Stimulated activated CD4-positive, alpha-beta T cell treated with anti-CD3 and anti-CD28 coated beads, Interleukin-15, amount 100 ng/mL, for 24 hours (primary cell): ENCODE data around the gene C1S.
"Not testable (repeated sequence)": the region's sequence is repeated elsewhere in the genome, so short reads cannot be mapped to it uniquely, and the experiment has no call there.

Experiments used
- DNase-seq: peaks from one replicate; pipeline ENCODE4 v3.0.0-alpha.2; 2020

Gene C1S

DNA sequence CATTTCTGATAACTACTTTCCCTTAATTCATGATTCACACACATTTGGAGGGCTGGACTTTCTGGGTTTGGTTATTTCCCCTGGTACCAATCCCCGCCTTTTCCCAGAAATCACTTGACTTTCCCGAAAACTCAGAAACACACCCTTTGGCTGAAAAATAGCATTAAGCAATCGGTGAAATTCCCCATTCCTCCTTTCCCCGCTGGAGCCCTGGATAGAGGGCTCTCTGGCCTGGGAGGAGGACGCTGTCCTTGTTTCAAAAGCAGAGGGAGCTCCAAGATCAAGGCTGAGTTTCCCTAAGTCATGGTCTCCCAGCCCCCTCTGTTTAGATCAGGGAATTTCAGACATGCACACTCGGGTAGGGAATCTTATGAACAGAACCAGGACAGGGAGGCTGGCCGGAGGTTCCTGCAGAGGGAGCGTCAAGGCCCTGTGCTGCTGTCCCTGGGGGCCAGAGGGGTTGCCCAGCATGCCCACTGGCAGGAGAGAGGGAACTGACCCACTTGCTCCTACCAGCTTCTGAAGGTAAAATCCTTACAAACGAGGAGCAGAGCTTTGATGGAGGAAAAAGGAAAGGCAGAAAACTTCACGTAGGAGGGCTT is at the start of gene C1S:
C1S (plus strand) TSS at position 366 of the 602 bp plus-strand sequence. CDS start 1,195 bp downstream, outside the sequence.
- DNase-seq = no peak

DNA sequence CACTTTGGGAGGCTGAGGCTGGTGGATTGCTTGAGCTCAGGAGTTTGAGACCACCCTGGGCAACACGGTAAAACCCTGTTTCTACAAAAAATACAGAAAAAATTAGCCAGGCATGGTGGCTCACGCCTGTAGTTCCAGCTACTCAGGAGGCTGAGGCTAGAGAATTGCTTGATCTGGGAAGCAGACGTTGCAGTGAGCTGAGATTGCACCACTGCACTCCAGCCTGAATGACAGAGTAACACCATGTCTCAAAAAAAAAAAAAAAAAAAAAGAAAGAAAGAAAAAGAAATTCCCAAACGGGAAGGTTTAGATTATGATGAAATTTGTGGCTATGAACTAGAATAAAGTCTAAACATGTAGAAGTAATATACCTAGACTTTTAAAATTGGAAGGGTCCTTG is 49.1 kb upstream of the C1S start:
- DNase-seq = not testable (repeated sequence)

DNA sequence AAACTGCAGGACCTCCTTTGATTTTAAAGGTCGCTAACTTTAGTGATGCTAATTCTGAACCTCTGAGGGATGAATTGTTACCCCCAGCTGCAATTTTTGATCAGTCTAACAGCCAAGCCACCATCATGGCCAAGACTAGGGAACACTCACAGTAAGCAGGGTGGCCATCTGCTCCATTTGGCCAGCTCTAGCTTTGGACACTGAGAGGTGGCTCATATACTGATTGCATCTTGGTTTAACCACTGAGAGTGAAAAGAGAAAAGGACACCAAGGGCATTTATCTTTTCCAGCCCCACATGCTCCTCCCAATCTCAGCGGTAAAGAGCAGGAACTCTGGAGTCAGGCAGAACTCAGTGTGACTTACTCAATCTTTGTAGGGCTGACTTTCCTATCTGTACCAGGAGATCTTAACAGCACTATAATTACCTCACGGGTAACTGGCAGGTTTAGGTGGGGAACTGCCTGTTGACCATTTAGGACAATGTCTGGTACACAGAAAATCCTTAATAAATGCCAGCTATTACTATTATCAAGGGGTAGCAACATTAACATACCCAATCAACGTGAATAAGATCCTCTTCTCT is 48.4 kb upstream of the C1S start:
- DNase-seq = no peak

DNA sequence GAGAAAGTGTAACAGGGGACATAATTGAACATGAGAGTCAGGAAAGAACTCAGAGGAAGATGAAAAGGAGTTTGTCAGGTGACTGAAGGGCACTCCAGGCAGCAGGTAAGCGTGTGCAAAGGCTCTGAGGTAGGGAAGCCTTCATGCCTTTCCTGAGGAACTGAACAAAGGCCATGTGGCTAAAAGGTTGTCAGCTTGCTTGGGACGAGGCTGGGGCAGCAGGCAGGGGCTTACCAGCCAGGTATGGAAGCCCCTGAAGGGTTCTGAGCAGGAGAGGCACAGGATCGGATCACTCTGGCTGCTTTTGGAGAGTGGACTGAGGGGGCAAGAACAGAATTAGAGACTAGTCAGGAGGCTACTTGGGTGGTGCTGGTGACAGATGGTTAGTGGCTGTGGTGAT is 47.4 kb upstream of the C1S start:
- no peak for DNase-seq

DNA sequence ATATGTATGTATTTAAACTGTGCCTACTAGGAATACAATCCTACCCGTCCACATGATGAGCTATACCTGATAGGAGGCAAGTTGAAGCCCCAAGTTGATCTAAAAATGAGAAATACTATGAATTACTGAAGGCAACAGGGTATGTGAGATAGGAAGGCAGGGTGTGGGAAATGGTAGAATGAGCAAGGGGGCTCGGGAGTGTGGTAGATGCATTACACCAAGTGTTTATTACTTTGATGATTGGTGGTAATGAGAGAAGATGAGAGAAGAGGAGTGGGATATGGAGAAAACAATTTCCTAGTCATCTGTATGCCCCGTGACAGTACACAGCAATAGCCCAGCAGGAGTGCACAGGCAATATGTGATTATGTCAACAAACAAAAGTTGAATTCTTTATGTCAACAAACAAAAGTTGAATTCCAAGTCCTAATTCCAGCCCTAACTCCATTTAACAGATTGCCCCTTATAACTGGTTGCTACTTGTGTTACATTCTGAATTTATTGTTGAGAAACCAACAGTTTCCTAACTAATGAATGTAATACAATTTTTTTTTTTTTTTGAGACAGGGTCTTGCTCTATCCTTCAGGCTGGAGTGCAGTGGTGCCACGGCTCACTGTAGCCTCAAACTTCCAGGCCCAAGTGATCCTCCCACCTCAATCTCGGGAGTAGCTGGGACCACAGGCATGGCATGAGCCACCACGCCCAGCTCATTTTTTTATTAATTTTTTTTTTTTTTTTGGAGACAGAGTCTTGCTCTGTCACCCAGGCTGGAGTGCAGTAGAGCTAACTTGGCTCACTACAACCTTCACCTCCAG is 44.8 kb upstream of the C1S start:
- DNase-seq = no peak

DNA sequence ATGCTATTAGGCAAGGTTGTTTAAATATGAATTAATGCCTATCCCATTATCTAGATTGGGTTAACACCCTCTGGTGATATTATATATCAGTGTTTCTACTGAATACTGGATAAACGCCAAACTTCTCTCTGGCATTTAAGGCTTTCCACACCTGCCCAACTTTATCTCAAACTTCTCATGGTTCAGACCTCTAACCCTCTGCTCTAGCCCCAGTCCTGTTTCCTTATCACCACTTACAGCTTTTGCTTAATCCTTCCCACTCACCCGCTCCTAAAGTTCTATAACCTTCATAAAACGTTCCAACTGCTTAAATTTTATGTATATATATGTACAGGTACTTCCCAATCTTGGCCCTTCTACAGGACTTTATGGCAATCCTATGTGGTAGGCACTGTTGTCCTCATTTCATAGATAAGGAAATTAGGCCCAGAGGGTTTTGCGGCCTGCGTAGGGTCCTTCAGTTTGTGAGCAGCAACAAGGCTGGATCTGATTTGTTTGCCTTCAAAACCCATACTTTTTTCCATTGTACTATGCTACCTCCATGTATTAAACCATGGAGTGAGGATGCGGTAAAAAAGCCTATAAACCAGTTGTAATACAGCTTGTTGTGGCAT is 43.5 kb upstream of the C1S start:
- no peak for DNase-seq

DNA sequence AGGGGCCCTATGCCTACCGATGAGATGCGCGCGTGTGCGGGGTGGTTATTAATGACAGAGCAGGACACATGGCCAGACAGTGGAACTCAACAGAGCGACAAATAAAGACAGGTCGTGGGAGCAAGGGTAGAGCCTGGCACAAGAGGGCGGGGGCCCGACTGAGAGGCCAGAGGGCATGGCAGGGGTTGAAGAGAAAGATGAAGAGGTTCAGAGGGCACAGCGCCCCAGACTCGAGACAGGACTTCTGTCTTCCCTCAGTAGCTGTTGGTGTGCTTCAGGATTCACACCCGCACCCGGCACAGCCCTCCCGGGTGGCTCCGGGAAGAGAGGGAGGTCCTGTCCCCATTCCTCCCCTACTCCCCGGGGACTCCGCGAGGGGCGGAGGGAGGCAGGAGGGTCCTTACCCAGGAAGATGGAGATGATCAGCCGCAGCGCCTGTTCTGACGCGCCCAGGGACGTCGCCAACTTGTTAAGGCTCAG is 42.6 kb upstream of the C1S start:
- DNase-seq = peak; percentile 49

DNA sequence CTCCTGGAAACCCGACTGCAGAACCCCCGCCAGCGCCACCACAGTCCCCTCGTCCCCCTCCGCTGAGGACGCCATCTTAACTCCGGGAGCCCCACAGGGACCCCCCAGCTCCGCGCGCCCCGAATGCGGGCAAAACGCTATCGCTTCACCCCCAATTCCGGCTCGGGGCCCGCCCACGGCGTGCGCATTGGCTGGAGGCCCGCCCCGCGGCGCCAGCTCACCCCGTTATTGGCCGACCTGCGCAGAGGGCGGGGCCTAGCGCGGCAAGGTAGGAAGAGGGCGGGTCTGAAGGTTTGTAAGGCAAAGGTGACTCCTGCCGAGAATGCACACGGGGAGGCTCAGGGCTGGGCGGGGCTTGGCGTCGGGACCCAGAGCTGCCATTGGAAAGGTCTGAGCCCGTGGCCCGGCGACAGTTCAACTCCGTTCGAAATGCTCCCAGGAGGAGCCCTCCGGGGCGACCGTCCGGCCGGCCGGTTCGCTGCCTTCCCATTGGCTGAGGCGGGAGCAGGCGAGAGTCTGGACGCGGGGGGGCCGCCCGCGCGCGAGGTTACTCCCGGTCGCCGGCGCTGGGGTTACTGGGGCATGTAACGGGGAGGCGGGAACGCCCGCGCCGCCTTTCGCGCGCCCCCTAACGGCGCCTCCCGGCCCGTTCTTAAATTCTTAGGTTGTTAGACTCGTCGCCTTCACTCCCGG is 42.0 kb upstream of the C1S start, which contains the start of gene LPCAT3:
LPCAT3 (minus strand) TSS at position 127 of the 693 bp plus-strand sequence; CDS start at position 75, 52 bp downstream.
- DNase-seq = peak; percentile 98

DNA sequence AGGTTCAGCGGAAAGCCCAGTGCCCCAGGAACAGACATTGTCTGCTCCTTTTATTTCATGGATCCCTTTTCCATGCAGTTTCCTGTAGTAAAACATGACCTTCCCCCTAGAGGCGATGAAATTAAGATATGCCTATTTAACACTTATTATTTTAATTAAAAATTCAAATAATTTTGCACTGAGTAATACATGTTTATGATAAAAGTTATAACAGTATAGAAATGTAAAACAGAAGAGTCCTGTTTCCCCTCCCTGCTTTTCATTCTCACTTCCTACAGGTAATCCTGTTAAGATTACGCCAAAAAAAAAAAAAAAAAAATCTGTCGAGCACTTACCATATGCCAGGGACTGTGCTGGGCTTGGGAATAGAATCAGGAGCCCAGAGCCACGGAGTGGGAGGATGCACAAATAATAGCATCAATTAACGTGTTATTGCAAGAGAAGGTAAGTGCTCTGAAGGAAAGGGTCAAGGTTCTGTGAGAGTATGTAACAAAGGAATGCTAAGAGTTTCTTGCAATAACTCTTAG is 41.4 kb upstream of the C1S start:
- no peak for DNase-seq

DNA sequence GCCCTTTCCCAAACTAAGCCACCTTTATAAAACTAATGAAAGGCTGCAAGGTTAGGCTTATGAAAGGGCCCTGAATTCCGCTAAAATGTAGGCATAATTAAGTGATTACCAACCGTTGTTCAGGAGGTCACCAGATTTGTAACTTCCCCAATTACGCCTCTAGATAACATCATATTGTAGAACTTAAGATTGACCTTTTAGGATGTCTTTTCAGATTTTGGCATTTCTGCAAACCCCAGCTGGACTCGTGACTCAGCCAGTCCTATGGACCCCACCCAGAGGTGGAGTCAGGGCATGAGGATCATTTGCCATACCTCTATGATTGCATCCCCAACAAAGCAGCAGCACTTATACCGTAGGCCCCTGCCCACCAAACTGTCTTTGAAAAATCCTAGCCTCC is 38.6 kb upstream of the C1S start:
- no peak for DNase-seq

DNA sequence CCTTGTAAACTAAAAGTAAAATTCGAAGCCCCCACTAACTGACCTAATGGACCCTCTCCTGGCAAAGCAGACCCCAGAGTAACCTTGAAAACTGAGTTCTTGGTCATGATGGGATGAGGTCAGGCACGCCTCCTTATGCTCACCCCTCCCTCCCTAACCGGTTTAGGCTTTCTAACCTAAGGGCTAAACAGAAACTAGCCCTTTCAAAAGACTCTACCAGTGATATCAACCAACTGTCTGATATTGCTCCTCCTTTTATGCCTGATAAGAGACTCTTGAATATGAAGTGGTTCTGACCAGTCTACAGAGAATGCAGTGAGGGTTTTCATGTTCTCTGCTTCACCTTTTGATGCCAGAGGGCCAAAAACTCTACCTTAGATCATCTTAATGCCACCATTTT is 37.4 kb upstream of the C1S start:
- DNase-seq = no peak

DNA sequence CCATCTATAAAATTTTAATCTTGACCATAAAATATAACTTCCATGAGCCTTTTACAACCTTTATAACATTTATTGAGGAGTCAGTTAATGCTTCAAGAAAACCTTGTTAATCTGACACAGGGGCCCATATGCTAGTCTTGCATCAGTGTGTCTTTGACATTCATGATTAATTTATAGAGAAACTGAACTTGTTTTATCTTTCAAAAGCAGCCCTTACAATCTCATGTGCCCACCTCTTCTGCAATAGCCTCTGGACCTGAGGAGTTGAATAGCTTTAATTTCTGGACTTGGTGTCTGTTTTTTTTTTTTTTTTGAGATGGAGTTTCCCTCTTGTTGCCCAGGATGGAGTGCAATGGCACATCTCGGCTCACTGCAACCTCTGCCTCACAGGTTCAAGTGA is 33.7 kb upstream of the C1S start:
- no peak for DNase-seq

DNA sequence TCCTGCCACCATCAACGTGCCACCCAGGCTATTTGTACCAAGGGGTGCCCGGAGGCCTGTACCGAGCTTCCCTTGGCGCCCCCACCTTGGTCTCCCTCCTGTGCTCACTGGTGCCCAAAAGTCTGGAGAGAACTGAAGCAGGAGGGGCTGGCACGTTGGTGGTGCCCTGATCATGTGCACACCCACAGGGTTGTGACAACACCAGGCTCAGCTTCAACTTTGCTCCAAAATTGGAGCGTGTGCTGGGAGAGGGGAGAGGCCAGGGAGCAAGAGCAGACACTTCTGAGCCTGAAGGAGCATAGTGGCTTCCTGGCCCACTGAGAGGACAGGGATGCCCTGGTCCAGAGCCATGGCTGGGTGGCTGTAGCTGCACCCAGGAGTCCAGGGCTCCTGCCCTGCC is 29.2 kb upstream of the C1S start:
- DNase-seq = no peak

DNA sequence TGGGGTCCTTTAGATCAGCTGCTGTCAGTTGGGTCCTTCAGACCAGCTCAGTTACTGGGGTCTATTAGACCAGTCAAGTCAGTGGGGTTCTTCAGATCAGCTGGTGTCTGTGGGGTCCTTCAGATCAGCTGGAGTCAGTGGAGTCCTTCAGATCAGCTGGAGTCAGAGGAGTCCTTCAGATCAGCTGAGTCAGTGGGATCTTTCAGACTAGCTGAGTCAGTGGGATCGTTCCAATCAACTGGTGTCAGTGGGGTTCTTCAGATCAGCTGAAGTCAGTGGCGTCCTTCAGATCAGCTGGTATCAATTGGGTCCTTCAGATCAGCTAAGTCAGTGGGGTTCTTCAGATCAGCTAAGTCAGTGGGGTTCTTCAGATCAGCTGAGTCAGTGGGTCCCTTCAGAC is 27.5 kb upstream of the C1S start:
- no peak for DNase-seq

DNA sequence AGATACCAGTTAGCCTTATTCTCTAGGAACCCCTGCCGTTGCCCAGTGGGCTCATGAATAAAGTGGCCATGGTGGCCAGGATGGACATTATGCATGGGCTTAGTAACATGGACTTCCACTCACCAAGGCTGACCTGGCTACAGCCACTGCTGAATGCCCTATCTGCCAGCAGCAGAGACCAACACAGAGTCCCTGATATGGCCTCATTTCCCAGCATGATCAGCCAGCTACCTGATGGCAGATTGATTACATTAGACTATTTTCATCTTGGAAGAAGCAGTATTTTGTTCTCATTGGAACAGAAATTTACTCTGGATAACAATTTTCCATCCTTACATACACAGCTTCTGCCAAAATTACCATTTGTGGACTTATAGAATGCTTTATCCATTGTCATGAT is 26.1 kb upstream of the C1S start:
- DNase-seq = no peak

DNA sequence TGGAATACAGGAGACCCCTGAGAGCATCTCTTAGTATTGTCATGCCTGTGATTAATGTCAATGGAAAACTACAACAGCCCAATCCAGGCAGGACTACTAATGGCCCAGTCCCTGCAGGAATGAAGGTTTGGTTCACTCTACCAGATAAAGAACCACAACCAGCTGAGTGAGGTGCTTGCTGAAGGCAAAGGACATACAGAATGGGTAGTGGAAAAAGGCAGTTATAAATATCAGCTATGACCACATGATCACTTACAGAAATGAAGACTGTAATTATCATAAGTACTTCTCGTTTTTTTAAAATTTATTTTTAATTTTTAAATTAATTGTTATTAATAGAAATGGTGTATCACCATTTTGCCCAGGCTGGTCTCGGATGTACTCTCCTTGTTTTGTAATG is 25.1 kb upstream of the C1S start:
- DNase-seq = no peak

DNA sequence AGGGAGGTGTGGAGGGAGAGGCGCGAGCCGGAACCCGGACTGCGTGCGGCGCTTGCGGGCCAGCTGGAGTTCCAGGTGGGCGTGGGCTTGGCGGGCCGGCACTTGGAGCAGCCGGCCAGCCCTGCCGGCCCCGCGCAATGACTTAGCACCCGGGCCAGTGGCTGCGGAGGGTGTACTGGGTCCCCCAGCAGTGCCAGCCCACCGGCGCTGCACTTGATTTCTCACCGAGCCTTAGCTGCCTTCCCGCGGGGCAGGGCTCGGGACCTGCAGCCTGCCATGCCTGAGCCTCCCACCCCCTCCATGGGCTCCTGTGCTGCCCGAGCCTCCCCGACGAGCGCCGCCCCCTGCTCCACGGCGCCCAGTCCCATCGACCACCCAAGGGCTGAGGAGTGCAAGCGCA is 23.1 kb upstream of the C1S start:
- not testable (repeated sequence) for DNase-seq

DNA sequence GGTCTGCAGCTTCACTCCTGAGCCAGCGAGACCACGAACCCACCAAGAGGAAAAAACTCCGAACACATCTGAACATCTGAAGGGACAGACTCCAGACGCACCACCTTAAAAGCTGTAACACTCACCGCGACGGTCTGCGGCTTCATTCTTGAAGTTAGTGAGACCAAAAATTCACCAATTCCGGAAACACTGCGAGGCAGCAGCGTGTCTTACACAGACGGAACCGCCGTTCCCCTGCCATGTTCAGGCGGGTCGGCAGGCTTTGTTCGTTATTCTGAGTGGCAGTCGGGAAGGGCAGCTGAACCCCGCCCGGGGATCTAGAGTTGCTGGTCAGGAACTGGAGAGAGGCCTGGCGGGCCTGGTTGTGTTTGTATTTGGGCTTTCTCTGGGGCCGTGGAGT is 21.9 kb upstream of the C1S start:
- DNase-seq = no peak

DNA sequence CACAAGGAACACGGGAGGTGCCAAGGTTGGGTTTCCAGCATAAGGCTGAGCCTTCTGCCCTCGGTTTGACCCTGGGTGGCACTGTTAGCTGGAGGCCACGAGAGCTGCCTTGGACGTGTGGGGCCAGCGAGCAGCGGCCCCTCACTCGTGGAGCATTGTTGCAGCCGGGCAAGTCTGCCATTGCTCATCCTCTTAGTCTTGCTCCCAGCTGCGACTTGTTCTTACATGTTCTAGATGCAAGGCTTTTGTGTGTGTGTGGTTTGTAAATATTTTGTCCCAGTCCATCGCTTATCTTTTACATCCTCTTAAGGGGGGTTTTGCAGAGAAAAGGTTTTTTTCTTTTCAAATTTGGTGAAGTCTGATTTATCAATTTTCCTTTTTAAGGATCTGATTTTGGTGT is 21.1 kb upstream of the C1S start:
- DNase-seq = no peak

DNA sequence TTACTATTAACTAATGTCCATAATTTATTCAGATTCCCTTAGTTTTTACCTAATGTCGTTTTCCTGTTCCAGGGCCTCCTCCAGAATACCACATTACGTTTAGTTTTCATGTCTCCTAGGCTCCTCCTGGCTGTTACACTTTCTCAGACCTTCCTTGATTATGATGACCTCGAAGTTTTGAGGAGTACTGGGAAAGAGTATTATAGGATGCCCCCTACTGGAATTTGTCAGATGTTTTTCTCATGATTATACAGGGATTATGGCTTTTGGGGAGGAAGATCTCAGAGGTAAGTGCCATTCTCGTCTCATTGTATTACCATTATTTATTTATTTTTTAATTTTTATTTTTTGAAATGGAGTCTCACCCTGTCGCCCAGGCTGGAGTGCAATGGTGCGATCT is 17.7 kb upstream of the C1S start:
- DNase-seq = no peak

DNA sequence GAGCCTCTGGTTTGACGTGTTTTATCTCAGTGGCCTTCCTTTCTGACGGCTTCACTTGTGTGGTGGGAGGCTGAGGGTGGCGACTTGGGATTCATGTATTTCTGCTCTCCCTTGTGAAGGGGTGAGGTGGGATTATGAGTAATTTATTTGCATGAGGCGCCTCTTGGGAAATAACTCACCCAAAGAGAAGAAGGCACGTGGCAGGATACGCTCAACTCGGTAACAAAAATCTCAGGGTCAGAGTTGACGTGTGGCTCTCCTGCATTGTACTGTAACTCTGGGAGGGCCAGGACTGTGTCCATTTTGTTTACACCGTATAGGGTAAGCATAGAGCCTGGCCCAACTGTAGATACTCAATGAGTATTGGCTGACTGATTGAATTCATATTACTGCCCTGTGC is 14.6 kb upstream of the C1S start:
- no peak for DNase-seq

DNA sequence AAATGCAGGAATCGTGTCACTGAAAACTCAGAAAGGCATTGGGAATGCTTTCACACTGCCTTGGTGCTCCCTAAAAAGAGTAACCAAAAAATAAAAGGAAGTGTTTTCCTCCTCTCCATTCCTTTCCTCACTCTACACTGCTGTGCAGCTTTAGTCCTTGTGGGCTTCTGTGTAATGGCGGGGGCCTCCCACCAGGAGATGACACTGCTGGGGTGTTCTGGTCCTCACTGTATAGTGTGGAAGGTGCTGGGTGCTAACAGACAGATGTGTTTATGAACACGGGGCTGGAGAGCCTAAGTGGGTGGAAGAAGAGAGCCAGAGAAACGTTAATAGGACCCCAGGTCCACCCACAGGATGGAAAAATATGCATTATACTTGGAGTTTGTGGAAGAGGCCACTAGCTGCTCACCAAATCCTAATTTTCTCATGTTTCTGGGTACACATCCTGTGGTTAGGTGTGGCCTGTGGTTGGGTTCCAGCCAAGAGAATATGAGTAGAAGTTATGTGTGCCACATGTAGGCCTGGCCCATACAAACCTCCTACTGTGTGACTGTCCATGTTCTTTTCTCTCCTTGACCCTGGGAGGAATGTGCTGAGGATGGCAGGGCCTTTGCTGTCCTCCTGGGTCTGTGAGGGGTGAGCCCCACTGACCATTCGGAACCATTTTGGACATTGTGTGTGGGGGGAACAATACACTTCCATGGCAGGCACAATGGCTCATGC is 14.0 kb upstream of the C1S start:
- DNase-seq = no peak
